H9 (cell line): Measurements from ENCODE around the gene TMTC2. TPM values are rescaled to one million over a fixed set of nuclear protein-coding genes. Genes with fewer than 3 reads are reported as not detected.

Source experiments
- DNase-seq: peaks from one replicate; pipeline ENCODE4 v3.0.0-alpha.2; 2017
- H2AFZ ChIP-seq: one replicate; pipeline ENCODE4 v1.6.1; 2013; ENCODE audit warnings: mild to moderate bottlenecking, low read length, control low read depth, moderate library complexity
- H2AK5ac ChIP-seq: 2 replicates; pipeline ENCODE4 v1.6.1; 2013; ENCODE audit warnings: low read length, control low read depth, mixed read lengths; ENCODE audit not compliant: insufficient read length
- H2BK120ac ChIP-seq: one replicate; pipeline ENCODE4 v1.6.1; 2013; ENCODE audit warnings: low read depth, mild to moderate bottlenecking, low read length, control low read depth, inconsistent platforms; ENCODE audit not compliant: poor library complexity, severe bottlenecking
- H2BK12ac ChIP-seq: 2 replicates; pipeline ENCODE4 v1.6.1; 2013; ENCODE audit warnings: low read length, control low read depth, mixed read lengths, low read depth; ENCODE audit not compliant: insufficient read length
- H2BK15ac ChIP-seq: 2 replicates; pipeline ENCODE4 v1.6.1; 2013; ENCODE audit warnings: low read depth, low read length, control low read depth
- H2BK20ac ChIP-seq: one replicate; pipeline ENCODE4 v1.6.1; 2013; ENCODE audit warnings: low read depth, mild to moderate bottlenecking, low read length, control low read depth, inconsistent platforms; ENCODE audit not compliant: poor library complexity, severe bottlenecking
- H2BK5ac ChIP-seq: 2 replicates; pipeline ENCODE4 v1.6.1; 2013; ENCODE audit warnings: low read length, control low read depth, mixed read lengths; ENCODE audit not compliant: insufficient read length
- H3K14ac ChIP-seq: 2 replicates; pipeline ENCODE4 v1.6.1; 2013; ENCODE audit warnings: low read length, control low read depth; ENCODE audit not compliant: insufficient read depth
- H3K18ac ChIP-seq: 2 replicates; pipeline ENCODE4 v1.6.1; 2013; ENCODE audit warnings: low read depth, mild to moderate bottlenecking, mixed read lengths, low read length, control low read depth; ENCODE audit not compliant: insufficient read length
- H3K23ac ChIP-seq: 2 replicates; pipeline ENCODE4 v1.6.1; 2013; ENCODE audit warnings: low read length, control low read depth, mixed read lengths, low read depth; ENCODE audit not compliant: insufficient read length
- H3K23me2 ChIP-seq: 2 replicates; pipeline ENCODE4 v1.6.1; 2013; ENCODE audit warnings: low read depth, mild to moderate bottlenecking, mixed read lengths, low read length, control low read depth; ENCODE audit not compliant: insufficient read length, poor library complexity, severe bottlenecking
- H3K27ac ChIP-seq: 2 replicates; pipeline ENCODE4 v1.5.1; 2013; ENCODE audit warnings: low read length, control low read depth, mixed read lengths, low read depth; ENCODE audit not compliant: insufficient read length
- H3K27me3 ChIP-seq: 2 replicates; pipeline ENCODE4 v1.6.1; 2013; ENCODE audit warnings: low read length, control low read depth, inconsistent platforms; ENCODE audit not compliant: insufficient read depth
- H3K4ac ChIP-seq: 2 replicates; pipeline ENCODE4 v1.6.1; 2013; ENCODE audit warnings: low read depth, mild to moderate bottlenecking, control low read depth, inconsistent platforms, low read length, moderate library complexity
- H3K4me1 ChIP-seq: 2 replicates; pipeline ENCODE4 v1.6.1; 2013; ENCODE audit warnings: low read length, control low read depth, inconsistent platforms; ENCODE audit not compliant: insufficient read depth
- H3K4me2 ChIP-seq: 2 replicates; pipeline ENCODE4 v1.6.1; 2013; ENCODE audit warnings: low read length, control low read depth, mixed read lengths; ENCODE audit not compliant: insufficient read length, insufficient read depth
- H3K56ac ChIP-seq: 2 replicates; pipeline ENCODE4 v1.6.1; 2013; ENCODE audit warnings: low read depth, mild to moderate bottlenecking, mixed read lengths, low read length, control low read depth; ENCODE audit not compliant: insufficient read length
- H3K79me1 ChIP-seq: 2 replicates; pipeline ENCODE4 v1.6.1; 2013; ENCODE audit warnings: low read depth, mild to moderate bottlenecking, moderate library complexity, low read length, control low read depth, inconsistent platforms; ENCODE audit not compliant: insufficient read depth, poor library complexity, severe bottlenecking
- H3K79me2 ChIP-seq: 2 replicates; pipeline ENCODE4 v1.6.1; 2013; ENCODE audit warnings: low read length, control low read depth, inconsistent platforms; ENCODE audit not compliant: insufficient read depth
- H3K9ac ChIP-seq: 2 replicates; pipeline ENCODE4 v1.6.1; 2013; ENCODE audit warnings: low read length, control low read depth, mixed read lengths; ENCODE audit not compliant: insufficient read length; ENCODE audit errors: extremely low read depth
- H3K9me3 ChIP-seq: one replicate; pipeline ENCODE4 v1.6.1; 2013; ENCODE audit warnings: low read depth, low read length, inconsistent platforms; ENCODE audit not compliant: control insufficient read depth
- H3T11ph ChIP-seq: one replicate; pipeline ENCODE4 v1.6.1; 2013; ENCODE audit warnings: mild to moderate bottlenecking, low read length, control low read depth, inconsistent platforms
- H4K20me1 ChIP-seq: one replicate; pipeline ENCODE4 v1.6.1; 2013; ENCODE audit not compliant: control insufficient read depth, insufficient read length, insufficient read depth
- H4K5ac ChIP-seq: 2 replicates; pipeline ENCODE4 v1.6.1; 2013; ENCODE audit warnings: low read depth, mild to moderate bottlenecking, mixed read lengths, low read length, control low read depth; ENCODE audit not compliant: insufficient read length
- H4K8ac ChIP-seq: replicated peaks from 2 replicates; pipeline ENCODE4 v1.6.1; 2013; ENCODE audit warnings: low read length, control low read depth, mixed read lengths, low read depth; ENCODE audit not compliant: insufficient read length
- H4K91ac ChIP-seq: 2 replicates; pipeline ENCODE4 v1.6.1; 2013; ENCODE audit warnings: low read depth, mild to moderate bottlenecking, moderate library complexity, mixed read lengths, low read length, control low read depth; ENCODE audit not compliant: insufficient read length
- H3K27ac Mint-ChIP-seq, 3 experiments: 2 replicates in 2 of 3; 3 replicates in 1 of 3; pipeline ENCODE4 v1.8.0; 2020 to 2021; ENCODE audit warnings: mixed read lengths in 3 of 3, mild to moderate bottlenecking in 1 of 3, moderate library complexity in 1 of 3
- H3K27me3 Mint-ChIP-seq: 2 replicates; pipeline ENCODE4 v1.8.0; 2021; ENCODE audit warnings: low read depth, mild to moderate bottlenecking, moderate library complexity, mixed read lengths
- H3K36me3 Mint-ChIP-seq, 3 experiments: 2 replicates in 2 of 3; 3 replicates in 1 of 3; pipeline ENCODE4 v1.8.0; 2020 to 2021; ENCODE audit warnings: low read depth in 3 of 3, mixed read lengths in 3 of 3; ENCODE audit not compliant: insufficient read depth in 1 of 3
- H3K4me1 Mint-ChIP-seq, 2 experiments: 2 replicates each; pipeline ENCODE4 v1.8.0; 2020; ENCODE audit warnings: mixed read lengths in 2 of 2
- H3K4me3 Mint-ChIP-seq, 2 experiments: 2 replicates in 1 of 2; 3 replicates in 1 of 2; pipeline ENCODE4 v1.8.0; 2020 to 2021; ENCODE audit warnings: mild to moderate bottlenecking in 2 of 2, mixed read lengths in 2 of 2, moderate library complexity in 1 of 2
- H3K9me3 Mint-ChIP-seq, 2 experiments: 2 replicates in 1 of 2; 3 replicates in 1 of 2; pipeline ENCODE4 v1.8.0; 2020; ENCODE audit warnings: mild to moderate bottlenecking in 2 of 2, mixed read lengths in 2 of 2, moderate library complexity in 1 of 2
- WGBS: extraction: QIAGEN DNeasy Blood & Tissue Kit; methylation state at CpG from one replicate; pipeline ENCODE4 v1.1.7; 2013; ENCODE audit warnings: missing lambda C conversion rate, low lambda C conversion rate, mixed read lengths; ENCODE audit not compliant: insufficient read length; ENCODE audit errors: extremely low coverage; 5-methylcytosine and 5-hydroxymethylcytosine counted together
- total RNA-seq: library from RNA; stranded (reverse); gene quantifications from 2 replicates; pipeline ENCODE4 v1.2.1, GENCODE V29; 2021
- TF ChIP-seq, protein P1 (sequence below): fragments of 200-600 bp; sonication (generic); conservative IDR thresholded peaks from 3 replicates; pipeline ENCODE4 v1.8.0; 2021; ENCODE audit warnings: antibody characterized with exemption, mild to moderate bottlenecking

TMTC2 gene
- total RNA-seq, 1 experiment from 2014 or later = 3.1 TPM

DNA sequence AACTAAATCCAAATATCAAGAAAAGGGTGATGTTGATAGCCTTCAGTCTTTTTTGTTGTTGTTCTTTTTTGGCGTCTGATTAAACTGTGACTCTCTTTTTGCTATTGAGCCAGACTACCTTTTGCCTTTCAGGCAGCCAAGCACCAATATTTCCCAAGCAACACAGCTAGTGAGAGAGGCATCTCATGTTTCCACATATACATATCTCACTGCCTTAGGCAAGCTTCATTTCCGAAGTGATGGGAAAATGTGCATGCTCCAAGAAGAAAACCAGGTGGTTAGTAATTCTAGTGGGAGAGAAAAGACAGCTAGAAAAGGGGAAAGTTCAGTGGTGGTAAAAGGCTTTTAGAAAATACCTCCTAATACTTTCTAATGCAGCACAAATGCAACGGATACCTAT is 277.7 kb downstream of the TMTC2 start:
- no CpG with 5 or more reads among the region's 3 CpGs for WGBS

More for the DNA sequence above, 277.7 kb downstream of the TMTC2 start:
- H2AFZ ChIP-seq = no peak overlapping the region
- no peaks in the 10 kb centered on the region for H3K9me3 ChIP-seq
- H3K23me2 ChIP-seq = no peaks in the 10 kb centered on the region
- no peak overlapping the region for H4K8ac ChIP-seq
- no peak overlapping the region for H3K4ac ChIP-seq
- H3K27ac ChIP-seq = no peak overlapping the region
- no peaks in the 10 kb centered on the region for H4K20me1 ChIP-seq
- no peak overlapping the region for H2BK5ac ChIP-seq
- no peak overlapping the region for H3K4me2 ChIP-seq
- TF ChIP-seq, protein P1, sequence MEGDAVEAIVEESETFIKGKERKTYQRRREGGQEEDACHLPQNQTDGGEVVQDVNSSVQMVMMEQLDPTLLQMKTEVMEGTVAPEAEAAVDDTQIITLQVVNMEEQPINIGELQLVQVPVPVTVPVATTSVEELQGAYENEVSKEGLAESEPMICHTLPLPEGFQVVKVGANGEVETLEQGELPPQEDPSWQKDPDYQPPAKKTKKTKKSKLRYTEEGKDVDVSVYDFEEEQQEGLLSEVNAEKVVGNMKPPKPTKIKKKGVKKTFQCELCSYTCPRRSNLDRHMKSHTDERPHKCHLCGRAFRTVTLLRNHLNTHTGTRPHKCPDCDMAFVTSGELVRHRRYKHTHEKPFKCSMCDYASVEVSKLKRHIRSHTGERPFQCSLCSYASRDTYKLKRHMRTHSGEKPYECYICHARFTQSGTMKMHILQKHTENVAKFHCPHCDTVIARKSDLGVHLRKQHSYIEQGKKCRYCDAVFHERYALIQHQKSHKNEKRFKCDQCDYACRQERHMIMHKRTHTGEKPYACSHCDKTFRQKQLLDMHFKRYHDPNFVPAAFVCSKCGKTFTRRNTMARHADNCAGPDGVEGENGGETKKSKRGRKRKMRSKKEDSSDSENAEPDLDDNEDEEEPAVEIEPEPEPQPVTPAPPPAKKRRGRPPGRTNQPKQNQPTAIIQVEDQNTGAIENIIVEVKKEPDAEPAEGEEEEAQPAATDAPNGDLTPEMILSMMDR = no peak
- H3K27me3 ChIP-seq = no peaks in the 10 kb centered on the region
- H4K5ac ChIP-seq = no peak overlapping the region
- Mint-ChIP-seq H3K27me3 (no peaks in the 10 kb centered on the region), H3K36me3 (no peaks in the 10 kb centered on the region), H3K9me3 (no peaks in the 10 kb centered on the region), H3K4me1 (peaks cover 8% of the 10 kb centered on the region in 2 experiments), H3K4me3 (no peak overlapping the region), H3K27ac (peak overlapping the region; percentile 1 to 31 (median 17); a peak in 2 of 7 replicates)
- no peak overlapping the region for H3K56ac ChIP-seq
- H2BK15ac ChIP-seq = no peak overlapping the region
- no peak for DNase-seq
- no peak overlapping the region for H3K14ac ChIP-seq
- H3K23ac ChIP-seq = no peak overlapping the region
- no peak overlapping the region for H2BK12ac ChIP-seq
- H3K79me2 ChIP-seq = no peaks in the 10 kb centered on the region
- H2AK5ac ChIP-seq = no peak overlapping the region
- no peak overlapping the region for H2BK20ac ChIP-seq
- no peak overlapping the region for H3T11ph ChIP-seq
- H3K9ac ChIP-seq = no peak overlapping the region
- H3K4me1 ChIP-seq = no peaks in the 10 kb centered on the region
- no peak overlapping the region for H2BK120ac ChIP-seq
- H3K79me1 ChIP-seq = no peaks in the 10 kb centered on the region
- no peak overlapping the region for H3K18ac ChIP-seq
- no peak overlapping the region for H4K91ac ChIP-seq
